Fibroblast of skin of scalp (primary cell): ENCODE measurements around the gene CEACAM7. TPM values are rescaled to one million over a fixed set of nuclear protein-coding genes. Genes with fewer than 3 reads are reported as not detected.
A peak's percentile ranks its signal among the peaks of the same experiment; 100 is the strongest.
"Not testable (repeated sequence)": the region's sequence is repeated elsewhere in the genome, so short reads cannot be mapped to it uniquely, and the experiment has no call there.

Source experiments
- DNase-seq: peaks from one replicate; pipeline ENCODE4 v3.0.0-alpha.2; 2013
- polyA plus RNA-seq, 2 experiments: library from polyadenylated mRNA; unstranded; fragments of 120-200 nt; gene quantifications; one replicate each; pipeline ENCODE4 v1.2.1, GENCODE V29; 2013; ENCODE audit not compliant: insufficient read length in 2 of 2

Gene CEACAM7
- not detected for polyA plus RNA-seq (2013, experiment 1 of 2; ENCODE audit: insufficient read length)
- polyA plus RNA-seq (2013, experiment 2 of 2; ENCODE audit: insufficient read length), result not detected

GRCh38 chr19:41688098-41688497 lies at the start of gene CEACAM7:
Gene CEACAM7 (minus strand): TSS chr19:41688270. CDS start chr19:41688165, 105 bp downstream.
- no peak for DNase-seq

GRCh38 chr19:41735071-41735600 lies 47.1 kb upstream of the CEACAM7 start:
- DNase-seq, result no peak

GRCh38 chr19:41734585-41734984 lies 46.5 kb upstream of the CEACAM7 start:
- no peak for DNase-seq

GRCh38 chr19:41734156-41734555 lies 46.1 kb upstream of the CEACAM7 start:
- no peak for DNase-seq

- DNase-seq, result no peak
Observed at GRCh38 chr19:41726493-41726892, 38.4 kb upstream of the CEACAM7 start.

GRCh38 chr19:41720103-41720502 lies 32.0 kb upstream of the CEACAM7 start:
- no peak for DNase-seq

- DNase-seq, result no peak
Observed at GRCh38 chr19:41718761-41719160, 30.7 kb upstream of the CEACAM7 start.

GRCh38 chr19:41714598-41714997 lies 26.5 kb upstream of the CEACAM7 start:
- DNase-seq, result no peak

- no peak for DNase-seq
Observed at GRCh38 chr19:41711376-41712261, 23.5 kb upstream of the CEACAM7 start.

GRCh38 chr19:41709951-41710645 lies 22.0 kb upstream of the CEACAM7 start:
- no peak for DNase-seq

- not testable (repeated sequence) for DNase-seq
Observed at GRCh38 chr19:41709516-41709915, 21.4 kb upstream of the CEACAM7 start.

- no peak for DNase-seq
Observed at GRCh38 chr19:41708481-41708880, 20.4 kb upstream of the CEACAM7 start, which contains the start of gene CEACAM5. Gene CEACAM5 (plus strand): TSS chr19:41708626. CDS start chr19:41708732, 106 bp downstream.

- DNase-seq, result no peak
Observed at GRCh38 chr19:41707871-41708371, 19.9 kb upstream of the CEACAM7 start.

GRCh38 chr19:41707502-41707812 lies 19.4 kb upstream of the CEACAM7 start:
- no peak for DNase-seq

GRCh38 chr19:41706741-41707501 lies 18.9 kb upstream of the CEACAM7 start:
- DNase-seq, result peak; percentile 14

GRCh38 chr19:41705393-41706174 lies 17.5 kb upstream of the CEACAM7 start:
- DNase-seq, result peak; percentile 26

GRCh38 chr19:41703602-41704293 lies 15.7 kb upstream of the CEACAM7 start:
- DNase-seq, result no peak

GRCh38 chr19:41702171-41702651 lies 14.1 kb upstream of the CEACAM7 start:
- DNase-seq, result peak; percentile 76

GRCh38 chr19:41701401-41702075 lies 13.5 kb upstream of the CEACAM7 start:
- no peak for DNase-seq
